LoVo (cell line): ENCODE results near the gene UBR2.
"Not testable (repeated sequence)": the region's sequence is repeated elsewhere in the genome, so short reads cannot be mapped to it uniquely, and the experiment has no call there.

Source experiments
- DNase-seq: peaks from one replicate; pipeline ENCODE4 v3.0.0-alpha.2; 2016; ENCODE audit warnings: low spot score

UBR2 gene

GRCh38 chr6:42727087-42727611 lies 163.3 kb downstream of the UBR2 start:
- DNase-seq: no peak

GRCh38 chr6:42727627-42728026 lies 163.8 kb downstream of the UBR2 start:
- no peak for DNase-seq

DNA sequence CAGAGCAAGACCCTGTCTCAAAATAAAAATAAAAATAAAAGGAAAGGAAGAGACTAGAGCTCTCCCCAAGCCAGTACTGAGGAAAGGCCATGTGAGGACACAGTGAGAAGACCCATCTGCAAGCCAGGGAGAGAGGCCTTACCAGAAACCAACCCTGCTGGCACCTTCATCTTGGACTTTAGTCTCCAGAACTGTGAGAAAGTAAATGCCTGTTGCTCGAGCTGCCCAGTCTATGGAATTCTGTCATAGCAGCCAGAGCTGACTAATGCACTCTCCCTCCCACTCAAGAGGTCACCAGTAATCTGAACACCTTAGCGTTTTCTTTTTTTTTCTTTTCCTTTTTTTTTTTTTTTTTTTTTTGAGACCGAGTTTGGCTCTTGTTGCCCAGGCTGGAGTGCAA lies 165.9 kb downstream of the UBR2 start:
- DNase-seq: no peak

- DNase-seq: not testable (repeated sequence)
Measured at GRCh38 chr6:42733867-42734481, 170.1 kb downstream of the UBR2 start.

DNA sequence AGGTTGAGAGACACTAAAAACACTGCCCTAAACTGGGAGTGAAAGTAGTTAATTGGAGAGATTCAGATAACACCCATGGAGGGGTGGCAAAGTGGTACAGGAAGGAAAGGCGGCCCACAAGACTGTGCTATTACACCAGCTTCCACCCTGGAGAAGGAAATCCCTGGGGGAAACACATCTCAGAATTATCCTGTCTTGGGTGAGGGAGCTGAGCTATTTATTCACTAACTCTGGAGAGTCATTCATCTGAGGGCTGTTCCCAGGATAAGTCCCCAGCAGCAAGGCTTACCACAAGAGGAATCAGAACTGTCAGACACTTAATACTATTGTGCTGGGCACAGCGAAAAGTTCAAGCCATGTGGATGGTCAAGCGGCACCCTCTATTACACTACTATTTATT lies 172.1 kb downstream of the UBR2 start:
- DNase-seq: no peak

DNA sequence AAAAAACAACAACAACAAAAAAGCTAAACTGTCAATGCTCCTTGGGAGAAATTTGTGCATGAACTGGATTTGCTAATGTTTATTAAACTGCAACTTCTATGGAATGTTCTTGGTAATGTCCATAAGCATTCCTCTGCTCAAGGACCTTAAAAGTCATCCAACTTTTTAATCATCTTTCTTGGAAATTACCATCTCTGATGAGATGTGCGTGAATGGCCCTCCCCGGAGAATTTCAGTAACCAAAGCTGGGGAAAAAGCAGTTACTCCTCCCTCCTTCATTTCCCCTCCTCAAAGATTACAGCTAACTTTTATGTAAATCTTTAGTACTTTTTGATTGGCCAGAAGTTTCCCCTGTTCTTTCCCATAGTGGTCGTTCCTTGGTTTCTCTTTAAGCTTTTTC lies 176.9 kb downstream of the UBR2 start:
- DNase-seq: no peak

- no peak for DNase-seq
Measured at GRCh38 chr6:42742116-42742894, 178.5 kb downstream of the UBR2 start.
